Progenitor cell of endocrine pancreas (in vitro differentiated cells): ENCODE results near the gene HSD11B1L. TPM values are rescaled to one million over a fixed set of nuclear protein-coding genes. Genes with fewer than 3 reads are reported as not detected.

Experiments used
- DNase-seq: peaks from one replicate; pipeline ENCODE4 v3.0.0; 2021; ENCODE audit warnings: low spot score; ENCODE audit not compliant: unreplicated experiment
- H3K27ac Mint-ChIP-seq: 2 replicates; pipeline ENCODE4 v1.8.0; 2021; ENCODE audit warnings: mild to moderate bottlenecking, moderate library complexity, mixed read lengths
- H3K27me3 Mint-ChIP-seq: 2 replicates; pipeline ENCODE4 v1.8.0; 2021; ENCODE audit warnings: mixed read lengths
- H3K36me3 Mint-ChIP-seq: 2 replicates; pipeline ENCODE4 v1.8.0; 2022; ENCODE audit warnings: mixed read lengths; ENCODE audit not compliant: insufficient read depth
- H3K4me1 Mint-ChIP-seq: 2 replicates; pipeline ENCODE4 v1.8.0; 2021; ENCODE audit warnings: low read depth, mixed read lengths
- H3K4me3 Mint-ChIP-seq: 2 replicates; pipeline ENCODE4 v1.8.0; 2021; ENCODE audit warnings: low read depth, mild to moderate bottlenecking, moderate library complexity, mixed read lengths
- H3K9me3 Mint-ChIP-seq: 2 replicates; pipeline ENCODE4 v1.8.0; 2021; ENCODE audit warnings: low read depth, mixed read lengths
- total RNA-seq: library from RNA; stranded (reverse); gene quantifications from 2 replicates; pipeline ENCODE4 v1.2.1, GENCODE V29; 2021
- TF ChIP-seq, protein P1 (sequence below): fragments of 200-600 bp; sonication (generic); IDR thresholded peaks from one replicate; pipeline ENCODE4 v1.5.0; 2021; ENCODE audit warnings: antibody characterized with exemption, mild to moderate bottlenecking; ENCODE audit not compliant: unreplicated experiment

HSD11B1L gene
- total RNA-seq, 1 donor from 2014 or later, result 20.1 TPM

DNA sequence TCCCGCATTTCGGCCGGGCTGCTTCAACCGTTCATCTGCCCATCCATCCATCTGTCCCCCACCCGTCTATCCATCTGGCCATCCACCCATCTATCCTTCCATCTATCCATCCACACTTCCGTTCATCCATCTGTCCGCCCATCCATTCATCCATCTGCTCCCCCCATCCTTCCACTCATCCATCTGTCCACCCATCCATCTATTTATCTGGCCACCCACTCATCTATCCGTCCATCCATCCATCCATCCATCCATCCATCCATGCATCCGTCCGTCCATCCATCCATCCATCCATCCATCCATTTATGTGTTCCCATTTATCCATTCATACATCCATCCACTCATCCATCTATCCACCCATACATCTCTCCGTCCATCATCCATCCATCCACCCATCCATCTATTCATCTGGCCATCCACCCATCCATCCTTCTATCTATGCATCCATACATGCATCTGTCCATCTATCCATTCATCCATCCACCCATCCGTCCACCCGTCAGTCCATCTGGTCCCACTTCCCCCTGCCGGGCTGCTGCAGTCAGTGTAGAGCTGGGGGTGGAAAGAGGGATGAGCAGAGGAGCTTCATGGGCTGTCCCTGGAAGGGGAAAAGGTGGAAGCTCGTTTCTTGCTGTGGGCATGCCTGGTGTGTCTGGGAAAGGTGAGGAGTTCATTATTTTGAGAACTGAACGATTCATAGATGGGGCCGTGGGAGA lies 722 bp downstream of the HSD11B1L start:
- DNase-seq, result no peak
- peak overlapping the region; percentile 98 for H3K4me3 Mint-ChIP-seq
- no peaks in the 10 kb centered on the region for H3K9me3 Mint-ChIP-seq
- no peaks in the 10 kb centered on the region for H3K36me3 Mint-ChIP-seq
- H3K27ac Mint-ChIP-seq, result peak overlapping the region; percentile 64
- TF ChIP-seq, protein P1, sequence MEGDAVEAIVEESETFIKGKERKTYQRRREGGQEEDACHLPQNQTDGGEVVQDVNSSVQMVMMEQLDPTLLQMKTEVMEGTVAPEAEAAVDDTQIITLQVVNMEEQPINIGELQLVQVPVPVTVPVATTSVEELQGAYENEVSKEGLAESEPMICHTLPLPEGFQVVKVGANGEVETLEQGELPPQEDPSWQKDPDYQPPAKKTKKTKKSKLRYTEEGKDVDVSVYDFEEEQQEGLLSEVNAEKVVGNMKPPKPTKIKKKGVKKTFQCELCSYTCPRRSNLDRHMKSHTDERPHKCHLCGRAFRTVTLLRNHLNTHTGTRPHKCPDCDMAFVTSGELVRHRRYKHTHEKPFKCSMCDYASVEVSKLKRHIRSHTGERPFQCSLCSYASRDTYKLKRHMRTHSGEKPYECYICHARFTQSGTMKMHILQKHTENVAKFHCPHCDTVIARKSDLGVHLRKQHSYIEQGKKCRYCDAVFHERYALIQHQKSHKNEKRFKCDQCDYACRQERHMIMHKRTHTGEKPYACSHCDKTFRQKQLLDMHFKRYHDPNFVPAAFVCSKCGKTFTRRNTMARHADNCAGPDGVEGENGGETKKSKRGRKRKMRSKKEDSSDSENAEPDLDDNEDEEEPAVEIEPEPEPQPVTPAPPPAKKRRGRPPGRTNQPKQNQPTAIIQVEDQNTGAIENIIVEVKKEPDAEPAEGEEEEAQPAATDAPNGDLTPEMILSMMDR, result no peak
- peaks cover 22% of the 10 kb centered on the region for H3K4me1 Mint-ChIP-seq
- no peaks in the 10 kb centered on the region for H3K27me3 Mint-ChIP-seq

GRCh38 chr19:5682107-5682482 lies 1.3 kb downstream of the HSD11B1L start:
- H3K27ac Mint-ChIP-seq, result peak overlapping the region; percentile 64
- TF ChIP-seq, protein P1, result no peak
- no peaks in the 10 kb centered on the region for H3K36me3 Mint-ChIP-seq
- no peaks in the 10 kb centered on the region for H3K27me3 Mint-ChIP-seq
- no peak for DNase-seq
- no peaks in the 10 kb centered on the region for H3K9me3 Mint-ChIP-seq
- H3K4me3 Mint-ChIP-seq, result peak overlapping the region; percentile 98
- peaks cover 22% of the 10 kb centered on the region for H3K4me1 Mint-ChIP-seq

- no peaks in the 10 kb centered on the region for H3K27me3 Mint-ChIP-seq
- no peak overlapping the region for H3K27ac Mint-ChIP-seq
- H3K4me1 Mint-ChIP-seq, result peaks cover 22% of the 10 kb centered on the region
- peaks cover 3% of the 10 kb centered on the region for H3K36me3 Mint-ChIP-seq
- DNase-seq, result no peak
- TF ChIP-seq, protein P1, result no peak
- peak overlapping the region; percentile 37 for H3K4me3 Mint-ChIP-seq
- H3K9me3 Mint-ChIP-seq, result no peaks in the 10 kb centered on the region
These were observed 2.5 kb downstream of the HSD11B1L start for GRCh38 chr19:5683177-5683886.

DNA sequence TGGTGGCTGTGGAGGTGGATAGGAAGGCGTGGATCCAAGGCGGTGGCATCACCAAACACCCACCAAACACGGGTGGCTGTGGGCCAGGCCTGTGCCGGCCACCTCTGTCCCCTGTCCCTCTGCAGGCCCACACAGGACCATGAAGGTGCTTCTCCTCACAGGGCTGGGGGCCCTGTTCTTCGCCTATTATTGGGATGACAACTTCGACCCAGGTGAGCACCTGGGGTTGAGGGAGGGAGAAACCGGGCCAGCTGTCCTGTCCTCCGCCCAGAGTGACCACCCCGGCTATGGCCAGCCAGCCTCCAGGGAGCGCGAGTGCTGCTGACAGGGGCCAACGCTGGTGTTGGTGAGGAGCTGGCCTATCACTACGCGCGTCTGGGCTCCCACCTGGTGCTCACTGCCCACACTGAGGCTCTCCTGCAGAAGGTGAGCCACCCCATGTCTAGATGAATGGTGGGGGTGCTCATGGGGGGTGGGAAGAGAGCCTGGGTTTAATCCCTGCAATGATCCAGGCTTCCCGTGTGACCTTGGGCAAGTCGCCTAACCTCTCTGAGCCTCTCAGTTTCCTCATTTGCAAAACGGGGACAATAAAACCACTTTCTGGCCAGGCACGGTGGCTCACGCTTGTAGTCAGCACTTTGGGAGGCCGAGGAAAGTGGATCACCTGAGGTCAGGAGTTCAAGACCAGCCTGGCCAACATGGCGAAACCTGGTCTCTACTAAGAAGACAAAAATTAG lies 4.0 kb downstream of the HSD11B1L start:
- DNase-seq, result no peak
- peaks cover 5% of the 10 kb centered on the region for H3K36me3 Mint-ChIP-seq
- H3K27ac Mint-ChIP-seq, result no peak overlapping the region
- H3K4me1 Mint-ChIP-seq, result peaks cover 17% of the 10 kb centered on the region
- H3K4me3 Mint-ChIP-seq, result no peak overlapping the region
- TF ChIP-seq, protein P1, result no peak
- H3K9me3 Mint-ChIP-seq, result no peaks in the 10 kb centered on the region
- no peaks in the 10 kb centered on the region for H3K27me3 Mint-ChIP-seq

- Mint-ChIP-seq H3K36me3 (peaks cover 5% of the 10 kb centered on the region), H3K27ac (peak overlapping the region; percentile 85), H3K4me1 (peaks cover 20% of the 10 kb centered on the region), H3K27me3 (no peaks in the 10 kb centered on the region), H3K9me3 (no peaks in the 10 kb centered on the region), H3K4me3 (peak overlapping the region; percentile 70)
- no peak for DNase-seq
- TF ChIP-seq, protein P1, result no peak
These were observed 5.5 kb downstream of the HSD11B1L start for GRCh38 chr19:5686326-5686646.
